VCaP (cell line): Measurements from ENCODE around the gene TSHZ2.

Experiments used
- H3K27ac ChIP-seq: fragments of 450-650 bp; 2 replicates; pipeline ENCODE4 v1.5.1; 2017
- CTCF ChIP-seq: fragments of 450-650 bp; conservative IDR thresholded peaks from 2 replicates; pipeline ENCODE4 v1.5.1; 2017; ENCODE audit warnings: mild to moderate bottlenecking, moderate library complexity

TSHZ2 gene

GRCh38 chr20:53161473-53161872, 189.3 kb downstream of the TSHZ2 start:
- H3K27ac ChIP-seq, result no peak overlapping the region

GRCh38 chr20:53162251-53162835, 190.2 kb downstream of the TSHZ2 start:
- TF ChIP-seq CTCF, result peak; percentile 23; the same call in 1 of the 2 replicates
- H3K27ac ChIP-seq, result no peak overlapping the region

More at GRCh38 chr20:53161473-53161872, 189.3 kb downstream of the TSHZ2 start:
- TF ChIP-seq CTCF, result no peak

GRCh38 chr20:53163486-53163885, 191.3 kb downstream of the TSHZ2 start:
- H3K27ac ChIP-seq, result no peak overlapping the region
- no peak for TF ChIP-seq CTCF

GRCh38 chr20:53164072-53164471, 191.9 kb downstream of the TSHZ2 start:
- no peak for TF ChIP-seq CTCF
- no peak overlapping the region for H3K27ac ChIP-seq

GRCh38 chr20:53165452-53165851, 193.3 kb downstream of the TSHZ2 start:
- TF ChIP-seq CTCF, result no peak
- H3K27ac ChIP-seq, result no peak overlapping the region

- TF ChIP-seq CTCF, result no peak
- H3K27ac ChIP-seq, result no peak overlapping the region
Observed at GRCh38 chr20:53168491-53168890, 196.3 kb downstream of the TSHZ2 start.

- TF ChIP-seq CTCF, result no peak
- H3K27ac ChIP-seq, result 0 out of 2 replicates have a peak overlapping the region, but pooled peaks have one; percentile 19
Observed at GRCh38 chr20:53170196-53170595, 198.0 kb downstream of the TSHZ2 start.
